ENCODE measurements around the gene PRELID3B.

DNA sequence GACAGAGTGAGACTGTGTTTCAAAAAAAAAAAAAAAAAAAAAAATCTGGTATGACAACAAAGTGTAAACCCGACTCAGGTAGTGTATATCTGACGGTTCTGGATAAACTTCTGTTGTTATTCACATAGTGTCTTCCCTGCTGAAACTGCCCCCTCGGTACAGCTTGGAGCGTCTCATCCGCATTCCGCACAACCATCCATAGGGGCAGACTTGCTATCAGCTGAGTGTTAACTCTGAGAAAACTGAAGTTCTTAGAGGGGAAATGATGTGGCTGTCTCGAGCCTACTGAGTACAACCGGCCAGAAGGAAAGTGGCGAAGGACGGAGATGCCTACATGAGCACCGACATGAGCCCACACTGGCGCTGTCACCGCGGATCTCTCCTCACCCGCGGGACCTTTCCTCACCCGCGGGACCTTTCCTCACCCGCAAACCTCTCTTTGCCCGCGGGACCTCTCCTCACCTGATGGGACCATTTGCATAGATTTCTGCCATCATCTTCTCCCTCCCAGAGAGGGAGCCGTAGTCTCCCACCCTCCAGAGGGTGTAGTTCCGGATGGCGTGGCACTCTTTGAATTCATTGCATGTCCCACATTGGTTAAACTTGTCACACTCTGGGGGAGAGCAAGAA is 45.3 kb downstream of the PRELID3B start:
- TF ChIP-seq, protein P1, sequence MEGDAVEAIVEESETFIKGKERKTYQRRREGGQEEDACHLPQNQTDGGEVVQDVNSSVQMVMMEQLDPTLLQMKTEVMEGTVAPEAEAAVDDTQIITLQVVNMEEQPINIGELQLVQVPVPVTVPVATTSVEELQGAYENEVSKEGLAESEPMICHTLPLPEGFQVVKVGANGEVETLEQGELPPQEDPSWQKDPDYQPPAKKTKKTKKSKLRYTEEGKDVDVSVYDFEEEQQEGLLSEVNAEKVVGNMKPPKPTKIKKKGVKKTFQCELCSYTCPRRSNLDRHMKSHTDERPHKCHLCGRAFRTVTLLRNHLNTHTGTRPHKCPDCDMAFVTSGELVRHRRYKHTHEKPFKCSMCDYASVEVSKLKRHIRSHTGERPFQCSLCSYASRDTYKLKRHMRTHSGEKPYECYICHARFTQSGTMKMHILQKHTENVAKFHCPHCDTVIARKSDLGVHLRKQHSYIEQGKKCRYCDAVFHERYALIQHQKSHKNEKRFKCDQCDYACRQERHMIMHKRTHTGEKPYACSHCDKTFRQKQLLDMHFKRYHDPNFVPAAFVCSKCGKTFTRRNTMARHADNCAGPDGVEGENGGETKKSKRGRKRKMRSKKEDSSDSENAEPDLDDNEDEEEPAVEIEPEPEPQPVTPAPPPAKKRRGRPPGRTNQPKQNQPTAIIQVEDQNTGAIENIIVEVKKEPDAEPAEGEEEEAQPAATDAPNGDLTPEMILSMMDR (IDR thresholded peaks at IDR 0.05) = no peak
- TF ChIP-seq EP300 (IDR thresholded peaks at IDR 0.05) = no peak
- TF ChIP-seq POLR2A (IDR thresholded peaks at IDR 0.05) = no peak
- no peak for TF ChIP-seq POLR2AphosphoS5 (IDR thresholded peaks at IDR 0.05)

Data from upper lobe of left lung (tissue), 4 donors.